ENCODE measurements around the gene TMEM145.

- TF ChIP-seq ZBTB7A (IDR thresholded peaks at IDR 0.05; ENCODE audit: low read depth) (no peak), USF1 (IDR thresholded peaks at IDR 0.05) (no peak)
These were observed 19.9 kb downstream of the TMEM145 start for GRCh38 chr19:42333018-42333417.
